VCaP (cell line): Measurements from ENCODE around the gene VPS35L.

Source experiments
- H3K27ac ChIP-seq: fragments of 450-650 bp; 2 replicates; pipeline ENCODE4 v1.5.1; 2017
- CTCF ChIP-seq: fragments of 450-650 bp; conservative IDR thresholded peaks from 2 replicates; pipeline ENCODE4 v1.5.1; 2017; ENCODE audit warnings: mild to moderate bottlenecking, moderate library complexity

Gene VPS35L

GRCh38 chr16:19704321-19705145, 149.0 kb downstream of the VPS35L start:
- no peak for TF ChIP-seq CTCF
- H3K27ac ChIP-seq: no peak overlapping the region

GRCh38 chr16:19705146-19705501, 149.6 kb downstream of the VPS35L start:
- no peak for TF ChIP-seq CTCF
- H3K27ac ChIP-seq: no peak overlapping the region

- TF ChIP-seq CTCF: no peak
- H3K27ac ChIP-seq: no peak overlapping the region
Observed at GRCh38 chr16:19705843-19706242, 150.3 kb downstream of the VPS35L start.

DNA sequence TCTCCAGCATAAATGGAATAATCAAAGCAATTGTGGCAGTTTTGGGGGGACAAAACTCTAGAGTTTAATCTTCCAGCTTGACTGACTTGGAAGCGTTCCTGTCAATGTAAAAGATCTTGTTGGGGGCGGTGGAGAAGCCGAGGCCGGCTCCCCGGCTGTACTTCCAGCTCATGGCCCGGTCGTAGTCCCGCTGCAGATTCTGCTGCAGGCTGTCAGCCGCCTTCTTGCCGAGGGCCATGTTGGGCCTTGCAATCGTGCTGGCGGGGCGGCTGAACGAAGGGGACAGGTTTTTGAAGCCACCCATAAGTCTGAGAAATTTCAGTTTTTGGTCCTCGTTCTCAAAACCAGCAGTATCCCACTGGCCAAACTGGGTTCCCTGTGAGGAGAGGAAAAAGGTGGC, 151.3 kb downstream of the VPS35L start:
- no peak overlapping the region for H3K27ac ChIP-seq
- no peak for TF ChIP-seq CTCF

DNA sequence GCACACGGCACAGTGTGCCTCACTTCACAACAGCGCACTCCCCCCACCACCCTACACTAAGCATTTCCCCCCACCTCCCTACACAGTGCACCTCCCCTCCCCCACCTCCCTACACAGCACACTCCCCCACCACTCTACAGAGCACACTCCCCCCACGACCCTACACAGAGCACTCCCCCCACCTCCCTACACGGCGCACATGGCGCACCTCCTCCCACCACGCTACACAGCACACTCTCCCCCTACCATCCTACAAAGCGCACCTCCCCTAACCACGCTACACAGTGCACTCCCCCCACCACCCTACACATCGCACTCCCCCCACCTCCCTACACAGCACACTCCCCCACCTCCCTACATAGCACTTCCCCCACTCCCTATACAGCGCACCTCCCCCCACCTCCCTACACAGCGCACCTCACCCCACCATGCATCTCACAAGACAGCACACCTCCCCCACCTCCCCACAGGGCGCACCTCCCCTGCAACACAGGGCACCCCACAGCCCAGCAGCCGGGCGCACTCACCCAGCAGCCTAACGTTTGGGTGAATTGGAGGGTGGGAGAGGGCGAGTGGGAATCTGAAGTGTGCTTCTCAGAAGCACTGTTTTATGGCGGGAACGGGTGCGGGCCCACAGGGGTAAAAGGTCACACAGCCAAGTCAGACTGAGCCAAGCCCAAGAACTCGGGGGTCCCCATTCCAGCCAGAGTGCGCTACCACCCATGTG, 152.2 kb downstream of the VPS35L start:
- H3K27ac ChIP-seq: no peak overlapping the region
- no peak for TF ChIP-seq CTCF

- TF ChIP-seq CTCF: no peak
- no peak overlapping the region for H3K27ac ChIP-seq
Observed at GRCh38 chr16:19708296-19709205, 153.0 kb downstream of the VPS35L start.
